ENCODE data around the gene TMEM14C.

TMEM14C gene

DNA sequence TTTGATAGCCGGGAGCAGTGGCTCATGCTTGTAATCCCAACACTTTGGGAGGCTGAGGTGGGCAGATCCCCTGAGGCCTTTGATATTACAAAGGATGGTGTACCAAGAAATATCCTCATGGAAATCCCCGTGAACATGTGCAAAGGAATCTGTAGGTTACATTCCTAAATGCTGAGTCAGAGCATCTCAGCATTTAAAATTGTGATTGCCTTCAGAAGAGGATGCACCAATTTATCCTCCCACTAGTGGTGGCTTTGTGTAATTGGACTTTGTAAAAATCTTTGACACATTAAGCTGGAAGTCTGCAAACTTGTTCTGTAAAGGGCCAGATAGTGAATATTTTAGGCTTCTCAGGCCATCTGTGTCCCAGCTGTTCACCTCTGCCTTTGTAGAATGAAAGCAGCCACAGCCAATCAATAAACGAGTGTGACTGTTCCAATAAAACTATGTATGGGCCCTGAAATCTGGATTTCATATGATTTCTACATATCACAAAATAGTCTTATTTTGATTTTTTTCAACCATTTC, 36.5 kb downstream of the TMEM14C start:
- Histone ChIP-seq H3K36me3 (ENCODE audit: insufficient read depth) (no peaks in the 10 kb centered on the region), H3K4me1 (ENCODE audit: low read depth, poor library complexity, severe bottlenecking) (peaks cover 17% of the 10 kb centered on the region), H3K27me3 (ENCODE audit: insufficient read depth, low read depth) (no peaks in the 10 kb centered on the region), H3K4me3 (IDR thresholded peaks at IDR 0.05; ENCODE audit: insufficient read depth, low read depth, low read length) (no peak overlapping the region), H2AFZ (ENCODE audit: low read depth) (no peak overlapping the region), H3K79me2 (ENCODE audit: insufficient read depth, low read depth) (no peaks in the 10 kb centered on the region; the same call in 1 of the 2 replicates), H3K4me2 (peak overlapping the region; percentile 2; the same call in 1 of the 2 replicates), H3K27ac (peak overlapping the region; percentile 58; the same call in 1 of the 2 replicates), H3K9ac (no peak overlapping the region), H4K20me1 (ENCODE audit: insufficient read depth) (no peaks in the 10 kb centered on the region)
- TF ChIP-seq CTCF (conservative IDR thresholded peaks at IDR 0.05; ENCODE audit: low read depth, low read length), result peak; percentile 75

DNA sequence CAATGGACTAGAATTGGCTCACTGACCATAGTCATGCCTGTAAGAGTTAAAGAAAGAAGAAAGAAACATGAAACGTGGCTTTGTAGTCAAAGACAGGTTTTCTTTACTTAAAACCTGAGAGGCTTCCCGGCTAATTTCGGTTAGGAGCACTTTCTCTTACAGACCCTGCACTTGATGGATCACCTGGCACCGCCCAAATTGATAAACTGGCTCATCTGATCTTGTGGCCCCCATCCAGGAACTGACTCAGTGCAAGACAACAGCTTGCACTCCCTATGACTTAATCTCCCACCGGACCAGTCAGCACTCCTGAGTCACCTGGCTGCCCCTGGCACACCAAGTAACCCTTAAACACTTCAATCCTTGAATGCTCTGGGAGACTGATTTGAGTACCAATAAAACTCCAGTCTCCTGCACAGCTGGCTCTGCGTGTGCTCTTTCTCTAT, 37.0 kb downstream of the TMEM14C start:
- Histone ChIP-seq H3K4me3 (IDR thresholded peaks at IDR 0.05; ENCODE audit: insufficient read depth, low read depth, low read length) (no peak overlapping the region), H3K27ac (no peak overlapping the region; the same call in 1 of the 2 replicates)

GRCh38 chr6:10763006-10763405, 40.1 kb downstream of the TMEM14C start:
- no peak for TF ChIP-seq CTCF (conservative IDR thresholded peaks at IDR 0.05; ENCODE audit: low read depth, low read length)
- H3K9ac ChIP-seq, result no peak overlapping the region
- no peaks in the 10 kb centered on the region for H3K27me3 ChIP-seq (ENCODE audit: insufficient read depth, low read depth)
- H3K4me2 ChIP-seq, result no peak overlapping the region
- no peak overlapping the region for H2AFZ ChIP-seq (ENCODE audit: low read depth)
- peaks cover 11% of the 10 kb centered on the region for H3K4me1 ChIP-seq (ENCODE audit: low read depth, poor library complexity, severe bottlenecking)
- H3K79me2 ChIP-seq (ENCODE audit: insufficient read depth, low read depth), result no peaks in the 10 kb centered on the region; the same call in 1 of the 2 replicates
- H4K20me1 ChIP-seq (ENCODE audit: insufficient read depth), result no peaks in the 10 kb centered on the region
- H3K4me3 ChIP-seq (IDR thresholded peaks at IDR 0.05; ENCODE audit: insufficient read depth, low read depth, low read length), result no peak overlapping the region
- no peaks in the 10 kb centered on the region for H3K36me3 ChIP-seq (ENCODE audit: insufficient read depth)
- H3K27ac ChIP-seq, result no peak overlapping the region

More for the DNA sequence above, 37.0 kb downstream of the TMEM14C start:
- Histone ChIP-seq H3K36me3 (ENCODE audit: insufficient read depth) (no peaks in the 10 kb centered on the region), H3K79me2 (ENCODE audit: insufficient read depth, low read depth) (no peaks in the 10 kb centered on the region; the same call in 1 of the 2 replicates), H3K27me3 (ENCODE audit: insufficient read depth, low read depth) (no peaks in the 10 kb centered on the region), H3K4me1 (ENCODE audit: low read depth, poor library complexity, severe bottlenecking) (peaks cover 17% of the 10 kb centered on the region), H3K4me2 (no peak overlapping the region), H4K20me1 (ENCODE audit: insufficient read depth) (no peaks in the 10 kb centered on the region), H3K9ac (no peak overlapping the region), H2AFZ (ENCODE audit: low read depth) (no peak overlapping the region)
- no peak for TF ChIP-seq CTCF (conservative IDR thresholded peaks at IDR 0.05; ENCODE audit: low read depth, low read length)

DNA sequence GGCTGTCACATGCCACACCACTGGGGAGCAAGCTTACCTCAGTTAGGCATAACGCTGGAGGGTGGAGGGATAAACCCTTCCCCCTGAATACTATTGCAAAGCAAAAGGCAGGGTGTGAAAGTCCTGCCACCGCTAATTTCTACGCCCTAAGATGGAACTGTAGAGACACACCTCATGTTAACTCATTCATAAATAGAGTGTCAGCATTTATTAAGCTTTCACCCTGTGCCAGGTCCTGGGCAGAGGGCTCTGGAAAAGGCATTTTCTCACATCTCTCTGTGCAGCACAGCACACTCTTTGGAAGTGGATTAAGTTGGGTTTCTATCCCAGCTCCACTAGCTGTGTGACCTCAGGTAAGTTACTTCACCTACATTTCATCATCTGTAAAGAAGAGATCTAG, 46.5 kb downstream of the TMEM14C start:
- Histone ChIP-seq H3K4me3 (IDR thresholded peaks at IDR 0.05; ENCODE audit: insufficient read depth, low read depth, low read length) (no peak overlapping the region), H3K9ac (no peak overlapping the region), H2AFZ (ENCODE audit: low read depth) (no peak overlapping the region), H3K27ac (no peak overlapping the region), H4K20me1 (ENCODE audit: insufficient read depth) (no peaks in the 10 kb centered on the region), H3K27me3 (ENCODE audit: insufficient read depth, low read depth) (no peaks in the 10 kb centered on the region), H3K4me1 (ENCODE audit: low read depth, poor library complexity, severe bottlenecking) (no peaks in the 10 kb centered on the region), H3K36me3 (ENCODE audit: insufficient read depth) (no peaks in the 10 kb centered on the region), H3K79me2 (ENCODE audit: insufficient read depth, low read depth) (no peaks in the 10 kb centered on the region), H3K4me2 (no peak overlapping the region)
- TF ChIP-seq CTCF (conservative IDR thresholded peaks at IDR 0.05; ENCODE audit: low read depth, low read length), result no peak
